Esophagus muscularis mucosa (tissue), 4 donors: ENCODE results near the gene AS3MT. TPM values are rescaled to one million over a fixed set of nuclear protein-coding genes. Genes with fewer than 3 reads are reported as not detected.

ENCODE experiments used
- DNase-seq: peaks from one replicate; pipeline ENCODE4 v3.0.0-alpha.2; 2017; ENCODE audit errors: extremely low spot score
- H3K27ac ChIP-seq, 4 donors: fragments of 200-600 bp; sonication (generic); replicated peaks in 1 of 4; 1 replicate in 3 of 4; 2 replicates in 1 of 4; pipeline ENCODE4 v1.5.1; 2016 to 2019; ENCODE audit warnings: mild to moderate bottlenecking in 1 of 4
- H3K27me3 ChIP-seq, 4 donors: fragments of 200-600 bp; sonication (generic); one replicate each; pipeline versions ENCODE4 v1.5.1 to v1.6.0; 2016 to 2019
- H3K36me3 ChIP-seq, 4 donors: fragments of 200-600 bp; sonication (generic); one replicate each; pipeline ENCODE4 v1.5.1; 2016 to 2019
- H3K4me1 ChIP-seq, 4 donors: fragments of 200-600 bp; sonication (generic); one replicate each; pipeline ENCODE4 v1.5.1; 2016 to 2019
- H3K4me3 ChIP-seq, 4 donors: fragments of 200-600 bp; sonication (generic); 1 replicate in 2 of 4; 2 replicates in 2 of 4; pipeline ENCODE4 v1.5.1; 2016 to 2019; ENCODE audit warnings: mild to moderate bottlenecking in 4 of 4, moderate library complexity in 1 of 4
- H3K9me3 ChIP-seq, 4 donors: fragments of 200-600 bp; sonication (generic); 1 replicate in 3 of 4; 2 replicates in 1 of 4; pipeline ENCODE4 v1.5.1; 2016 to 2019
- CTCF ChIP-seq, 3 experiments: fragments of 200-600 bp in 2 of 3; fragments of 450-650 bp in 1 of 3; sonication (generic) in 2 of 3; IDR thresholded peaks; one replicate each; pipeline ENCODE4 v1.5.1; 2017 to 2019; ENCODE audit warnings: antibody characterized with exemption in 3 of 3, mild to moderate bottlenecking in 2 of 3, moderate library complexity in 1 of 3
- EP300 ChIP-seq: sonication (generic); formaldehyde crosslinking; IDR thresholded peaks from one replicate; pipeline ENCODE4 v1.6.1; 2017; ENCODE audit warnings: antibody characterized with exemption
- POLR2A ChIP-seq: fragments of 450-650 bp; IDR thresholded peaks from one replicate; pipeline ENCODE4 v1.6.1; 2017; ENCODE audit warnings: antibody characterized with exemption, moderate library complexity, mild to moderate bottlenecking, low read depth
- POLR2AphosphoS5 ChIP-seq, 2 donors: sonication (generic); formaldehyde crosslinking; IDR thresholded peaks; one replicate each; pipeline ENCODE4 v1.6.1; 2017; ENCODE audit warnings: antibody characterized with exemption in 2 of 2
- WGBS: methylation state at CpG from one replicate; pipeline ENCODE4 v1.1.5; 2018; 5-methylcytosine and 5-hydroxymethylcytosine counted together
- intact Hi-C: fragments of 100-400 bp; cut with DNase I; formaldehyde crosslinking; loops from one replicate; pipeline ENCODE4 v1.15.1; 2023
- total RNA-seq, 4 donors: library from RNA; depleted of rRNA; stranded (reverse); fragments of >200 nt; gene quantifications; one replicate each; pipeline versions ENCODE4 v1.1.0 to v1.2.1, GENCODE V29; 2016

Gene AS3MT
- total RNA-seq, 4 donors from 2014 or later, result 5.1 to 9.3 (median 6.8) TPM

DNA sequence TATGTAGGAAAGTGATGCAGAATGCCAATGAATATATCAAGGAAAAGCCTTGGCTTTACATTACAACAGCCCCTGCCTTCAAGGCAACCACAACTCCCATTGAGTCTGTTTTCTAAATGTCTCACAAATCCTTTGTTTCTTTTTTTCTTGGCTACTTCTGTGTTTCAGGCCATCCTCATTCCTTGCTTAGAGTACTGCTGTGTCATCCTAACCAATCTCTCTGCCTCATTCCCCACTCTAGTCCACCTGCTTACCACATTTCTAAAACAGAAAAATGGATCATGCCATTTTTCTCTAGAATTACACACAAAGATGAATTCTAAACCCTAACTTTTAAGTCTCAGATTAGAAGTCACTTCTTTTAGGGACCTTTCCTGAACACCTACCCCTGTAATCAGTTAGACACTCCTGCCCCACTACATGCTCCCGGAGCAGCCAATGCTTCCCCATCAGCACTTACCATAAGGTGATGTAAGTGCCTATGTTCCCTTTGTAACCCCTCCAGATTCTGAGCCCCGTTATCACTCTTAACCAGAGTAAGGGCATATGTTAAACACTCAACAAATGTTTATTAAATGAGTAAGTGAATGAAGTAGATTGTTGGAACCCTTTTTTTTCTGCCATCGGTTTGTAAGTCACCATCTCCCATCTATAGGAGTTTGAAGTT, 12.4 kb upstream of the AS3MT start:
- no peak overlapping the region for H3K27ac ChIP-seq
- WGBS, result 84% methylated on average over 3 of the region's 3 CpGs
- no peaks in the 10 kb centered on the region for H3K9me3 ChIP-seq
- no peaks in the 10 kb centered on the region for H3K27me3 ChIP-seq
- H3K4me3 ChIP-seq, result no peak overlapping the region
- H3K36me3 ChIP-seq, result peaks cover 0 to 20% (median 16%) of the 10 kb centered on the region in 4 donors
- TF ChIP-seq POLR2A (no peak), POLR2AphosphoS5 (IDR thresholded peaks at IDR 0.05) (no peak), EP300 (no peak), CTCF (IDR thresholded peaks at IDR 0.05) (no peak)
- DNase-seq, result peak; percentile 29
- H3K4me1 ChIP-seq, result peaks cover 18 to 22% (median 19%) of the 10 kb centered on the region in 4 donors
- intact Hi-C loops, result no loop called here

GRCh38 chr10:102859911-102860310, 9.4 kb upstream of the AS3MT start:
- intact Hi-C loops, result no loop called here
- no peak overlapping the region for H3K27ac ChIP-seq
- no peaks in the 10 kb centered on the region for H3K27me3 ChIP-seq
- no peak overlapping the region for H3K4me3 ChIP-seq
- WGBS, result 93% methylated on average over 2 of the region's 2 CpGs
- peaks cover 13 to 14% (median 14%) of the 10 kb centered on the region in 4 donors for H3K4me1 ChIP-seq
- peaks cover 10 to 45% (median 33%) of the 10 kb centered on the region in 4 donors for H3K36me3 ChIP-seq
- TF ChIP-seq CTCF (IDR thresholded peaks at IDR 0.05) (no peak), EP300 (no peak), POLR2A (no peak), POLR2AphosphoS5 (IDR thresholded peaks at IDR 0.05) (no peak)
- no peak for DNase-seq
- no peaks in the 10 kb centered on the region for H3K9me3 ChIP-seq

DNA sequence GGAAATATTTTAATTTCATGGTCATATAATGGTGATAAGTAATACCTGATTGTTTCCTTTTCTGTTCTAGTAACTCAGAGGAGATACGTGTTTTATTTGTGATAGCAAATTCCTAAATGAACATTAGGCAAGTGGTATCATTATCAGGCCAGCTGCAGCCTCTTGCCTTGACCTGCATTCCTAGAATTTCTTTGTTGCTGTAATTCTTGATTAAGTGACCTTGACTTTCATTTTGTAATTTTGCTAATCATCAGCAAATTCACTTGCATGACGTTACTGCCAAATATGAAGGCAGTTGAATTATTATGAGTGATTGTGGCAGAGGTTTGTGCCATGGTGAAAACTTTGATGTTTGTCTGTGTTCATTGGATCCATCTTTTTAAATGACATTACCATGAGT, 5.6 kb upstream of the AS3MT start:
- 78% methylated on average over 2 of the region's 2 CpGs for WGBS
- Histone ChIP-seq H3K9me3 (no peaks in the 10 kb centered on the region), H3K4me1 (peaks cover 0 to 2% (median under 1%) of the 10 kb centered on the region in 4 donors), H3K27me3 (no peaks in the 10 kb centered on the region), H3K27ac (no peak overlapping the region), H3K36me3 (peaks cover 10 to 55% (median 33%) of the 10 kb centered on the region in 4 donors), H3K4me3 (no peak overlapping the region)
- TF ChIP-seq POLR2AphosphoS5 (IDR thresholded peaks at IDR 0.05), result no peak
- TF ChIP-seq CTCF (IDR thresholded peaks at IDR 0.05), result no peak
- no peak for TF ChIP-seq POLR2A
- no peak for TF ChIP-seq EP300
- intact Hi-C loops, result no loop called here
- no peak for DNase-seq

- Histone ChIP-seq H3K27ac (no peak overlapping the region), H3K27me3 (no peaks in the 10 kb centered on the region), H3K36me3 (peaks cover 10 to 47% (median 30%) of the 10 kb centered on the region in 4 donors), H3K4me3 (no peak overlapping the region), H3K4me1 (peaks cover 7 to 20% (median 15%) of the 10 kb centered on the region in 4 donors), H3K9me3 (no peaks in the 10 kb centered on the region)
- TF ChIP-seq POLR2A (no peak), CTCF (IDR thresholded peaks at IDR 0.05) (no peak), EP300 (no peak), POLR2AphosphoS5 (IDR thresholded peaks at IDR 0.05) (no peak)
- intact Hi-C loops, result no loop called here
- no peak for DNase-seq
- 90% methylated on average over 3 of the region's 3 CpGs for WGBS
Observed at GRCh38 chr10:102865620-102866019, 3.6 kb upstream of the AS3MT start.

- WGBS, result 28% methylated on average over 5 of the region's 5 CpGs
- DNase-seq, result no peak
- peak overlapping the region; percentile 64 to 77 (median 70) for H3K4me3 ChIP-seq
- intact Hi-C loops, result no loop called here
- peaks cover 0 to 24% (median 0%) of the 10 kb centered on the region in 4 donors for H3K36me3 ChIP-seq
- peaks cover 7 to 20% (median 15%) of the 10 kb centered on the region in 4 donors for H3K4me1 ChIP-seq
- H3K9me3 ChIP-seq, result no peaks in the 10 kb centered on the region
- H3K27me3 ChIP-seq, result no peaks in the 10 kb centered on the region
- TF ChIP-seq CTCF (IDR thresholded peaks at IDR 0.05), result no peak
- no peak for TF ChIP-seq EP300
- TF ChIP-seq POLR2A, result no peak
- TF ChIP-seq POLR2AphosphoS5 (IDR thresholded peaks at IDR 0.05), result no peak
- H3K27ac ChIP-seq, result peak overlapping the region; percentile 66 to 75 (median 73)
Observed at GRCh38 chr10:102868911-102869257, 386 bp upstream of the AS3MT start.
